ENCODE results near the gene PSAP.

- no peak for TF ChIP-seq CTCF (IDR thresholded peaks at IDR 0.05; ENCODE audit: poor library complexity)
- no peak for TF ChIP-seq EZH2 (IDR thresholded peaks at IDR 0.05; ENCODE audit: borderline replicate concordance)
These were observed 22.6 kb upstream of the PSAP start for GRCh38 chr10:71873582-71874211.

Measured in hepatocyte (in vitro differentiated cells).